A549 (cell line): ENCODE results near the gene DLG1.

Experiments used
- CHD2 ChIP-seq: fragments of 150-350 bp; IDR thresholded peaks from 2 replicates; pipeline ENCODE4 v1.6.1; 2014; ENCODE audit warnings: low read length; ENCODE audit not compliant: partially characterized antibody
- HDAC2 ChIP-seq: fragments of 200-600 bp; sonication (generic); IDR thresholded peaks from 2 replicates; pipeline ENCODE4 v1.6.1; 2016
- JUNB ChIP-seq: fragments of >200 bp; sonication (Bioruptor Twin); formaldehyde crosslinking; IDR thresholded peaks from 2 replicates; pipeline ENCODE4 v1.6.1; 2016
- MAZ ChIP-seq: fragments of 150-350 bp; IDR thresholded peaks from 2 replicates; pipeline ENCODE4 v1.6.1; 2014; ENCODE audit warnings: antibody characterized with exemption, low read depth, low read length, borderline replicate concordance
- PBX3 ChIP-seq: IDR thresholded peaks from 2 replicates; pipeline ENCODE4 v1.6.1; 2012
- POLR2A ChIP-seq: IDR thresholded peaks from 2 replicates; pipeline ENCODE4 v1.6.1; 2012; ENCODE audit warnings: mild to moderate bottlenecking, low read length
- RAD21 ChIP-seq, 2 experiments: fragments of >200 bp in 1 of 2; sonication (Bioruptor Twin) in 1 of 2; formaldehyde crosslinking in 1 of 2; IDR thresholded peaks in 1 of 2; conservative IDR thresholded peaks in 1 of 2; 2 replicates in 1 of 2; 3 replicates in 1 of 2; pipeline ENCODE4 v1.6.1; 2012 to 2018; ENCODE audit warnings: inconsistent platforms in 1 of 2
- RFX5 ChIP-seq: fragments of 450-650 bp; IDR thresholded peaks from 2 replicates; pipeline ENCODE4 v1.7.1; 2014; ENCODE audit warnings: antibody characterized with exemption, mild to moderate bottlenecking, moderate library complexity
- SMC3 ChIP-seq: fragments of >200 bp; sonication (Bioruptor Twin); formaldehyde crosslinking; IDR thresholded peaks from 3 replicates; pipeline ENCODE4 v1.6.1; 2018; ENCODE audit warnings: inconsistent platforms
- TP53 ChIP-seq: fragments of 250-450 bp; sonication (Bioruptor Pico); IDR thresholded peaks from 2 replicates; pipeline ENCODE4 v1.5.0; 2021; ENCODE audit warnings: mild to moderate bottlenecking, moderate library complexity
- ZSCAN20 ChIP-seq: fragments of 250-450 bp; sonication (Bioruptor Pico); IDR thresholded peaks from 2 replicates; pipeline ENCODE4 v1.8.0; 2022; ENCODE audit warnings: mild to moderate bottlenecking, moderate library complexity
- TF ChIP-seq, protein P1 (sequence below): fragments of 200-600 bp; sonication (generic); IDR thresholded peaks from 2 replicates; pipeline ENCODE4 v1.6.1; 2016; ENCODE audit warnings: antibody characterized with exemption, mild to moderate bottlenecking, moderate library complexity
- TF ChIP-seq, protein P2 (sequence below): fragments of >200 bp; sonication (Bioruptor Twin); formaldehyde crosslinking; IDR thresholded peaks from 3 replicates; pipeline ENCODE4 v1.5.1; 2016

- no peak for TF ChIP-seq RFX5
- TF ChIP-seq, protein P1, sequence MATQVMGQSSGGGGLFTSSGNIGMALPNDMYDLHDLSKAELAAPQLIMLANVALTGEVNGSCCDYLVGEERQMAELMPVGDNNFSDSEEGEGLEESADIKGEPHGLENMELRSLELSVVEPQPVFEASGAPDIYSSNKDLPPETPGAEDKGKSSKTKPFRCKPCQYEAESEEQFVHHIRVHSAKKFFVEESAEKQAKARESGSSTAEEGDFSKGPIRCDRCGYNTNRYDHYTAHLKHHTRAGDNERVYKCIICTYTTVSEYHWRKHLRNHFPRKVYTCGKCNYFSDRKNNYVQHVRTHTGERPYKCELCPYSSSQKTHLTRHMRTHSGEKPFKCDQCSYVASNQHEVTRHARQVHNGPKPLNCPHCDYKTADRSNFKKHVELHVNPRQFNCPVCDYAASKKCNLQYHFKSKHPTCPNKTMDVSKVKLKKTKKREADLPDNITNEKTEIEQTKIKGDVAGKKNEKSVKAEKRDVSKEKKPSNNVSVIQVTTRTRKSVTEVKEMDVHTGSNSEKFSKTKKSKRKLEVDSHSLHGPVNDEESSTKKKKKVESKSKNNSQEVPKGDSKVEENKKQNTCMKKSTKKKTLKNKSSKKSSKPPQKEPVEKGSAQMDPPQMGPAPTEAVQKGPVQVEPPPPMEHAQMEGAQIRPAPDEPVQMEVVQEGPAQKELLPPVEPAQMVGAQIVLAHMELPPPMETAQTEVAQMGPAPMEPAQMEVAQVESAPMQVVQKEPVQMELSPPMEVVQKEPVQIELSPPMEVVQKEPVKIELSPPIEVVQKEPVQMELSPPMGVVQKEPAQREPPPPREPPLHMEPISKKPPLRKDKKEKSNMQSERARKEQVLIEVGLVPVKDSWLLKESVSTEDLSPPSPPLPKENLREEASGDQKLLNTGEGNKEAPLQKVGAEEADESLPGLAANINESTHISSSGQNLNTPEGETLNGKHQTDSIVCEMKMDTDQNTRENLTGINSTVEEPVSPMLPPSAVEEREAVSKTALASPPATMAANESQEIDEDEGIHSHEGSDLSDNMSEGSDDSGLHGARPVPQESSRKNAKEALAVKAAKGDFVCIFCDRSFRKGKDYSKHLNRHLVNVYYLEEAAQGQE = no peak
- TF ChIP-seq, protein P2, sequence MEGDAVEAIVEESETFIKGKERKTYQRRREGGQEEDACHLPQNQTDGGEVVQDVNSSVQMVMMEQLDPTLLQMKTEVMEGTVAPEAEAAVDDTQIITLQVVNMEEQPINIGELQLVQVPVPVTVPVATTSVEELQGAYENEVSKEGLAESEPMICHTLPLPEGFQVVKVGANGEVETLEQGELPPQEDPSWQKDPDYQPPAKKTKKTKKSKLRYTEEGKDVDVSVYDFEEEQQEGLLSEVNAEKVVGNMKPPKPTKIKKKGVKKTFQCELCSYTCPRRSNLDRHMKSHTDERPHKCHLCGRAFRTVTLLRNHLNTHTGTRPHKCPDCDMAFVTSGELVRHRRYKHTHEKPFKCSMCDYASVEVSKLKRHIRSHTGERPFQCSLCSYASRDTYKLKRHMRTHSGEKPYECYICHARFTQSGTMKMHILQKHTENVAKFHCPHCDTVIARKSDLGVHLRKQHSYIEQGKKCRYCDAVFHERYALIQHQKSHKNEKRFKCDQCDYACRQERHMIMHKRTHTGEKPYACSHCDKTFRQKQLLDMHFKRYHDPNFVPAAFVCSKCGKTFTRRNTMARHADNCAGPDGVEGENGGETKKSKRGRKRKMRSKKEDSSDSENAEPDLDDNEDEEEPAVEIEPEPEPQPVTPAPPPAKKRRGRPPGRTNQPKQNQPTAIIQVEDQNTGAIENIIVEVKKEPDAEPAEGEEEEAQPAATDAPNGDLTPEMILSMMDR = no peak
- no peak for TF ChIP-seq HDAC2
- TF ChIP-seq POLR2A = no peak
- no peak for TF ChIP-seq TP53 (CRISPR knock-in tag)
- no peak for TF ChIP-seq CHD2
- TF ChIP-seq JUNB = no peak
- no peak for TF ChIP-seq PBX3
- TF ChIP-seq SMC3 = no peak
- no peak for TF ChIP-seq RAD21 (conservative IDR thresholded peaks at IDR 0.05 in 1 of 2, IDR thresholded peaks at IDR 0.05 in 1 of 2)
- no peak for TF ChIP-seq ZSCAN20
- TF ChIP-seq MAZ = no peak
Observed at GRCh38 chr3:196996454-196997265, 301.8 kb downstream of the DLG1 start.
